AG04450 (cell line): Measurements from ENCODE around the gene GAB3. TPM values are rescaled to one million over a fixed set of nuclear protein-coding genes. Genes with fewer than 3 reads are reported as not detected.

Experiments
- CTCF ChIA-PET: fragments of 300-600, 350-600 bp; formaldehyde crosslinking; extraction: SDS; loops from one replicate; lab custom pipeline; 2022; ENCODE audit warnings: antibody characterized with exemption, inconsistent platforms; lab: Charles Lee
- POLR2A ChIA-PET: fragments of 350-600 bp; formaldehyde crosslinking; extraction: SDS; loops from one replicate; lab custom pipeline; 2021; ENCODE audit warnings: antibody characterized with exemption, inconsistent platforms; lab: Yijun Ruan, JAX
- DNase-seq: peaks from one replicate; pipeline ENCODE4 v3.0.0-alpha.2; 2011; ENCODE audit warnings: low read depth, low spot score
- H3K27ac ChIP-seq: one replicate; pipeline ENCODE4 v1.5.1; 2012; ENCODE audit warnings: low read depth, low read length, control low read depth
- H3K27me3 ChIP-seq: one replicate; pipeline ENCODE4 v1.6.0; 2012; ENCODE audit warnings: low read length; ENCODE audit not compliant: control insufficient read depth, insufficient read depth
- H3K4me3 ChIP-seq: 2 replicates; pipeline ENCODE4 v1.5.1; 2011; ENCODE audit warnings: mild to moderate bottlenecking, low read depth, low read length, control low read depth
- H3K9me3 ChIP-seq: 2 replicates; pipeline ENCODE4 v1.5.1; 2012; ENCODE audit warnings: low read length; ENCODE audit not compliant: control insufficient read depth, insufficient read depth
- polyA plus RNA-seq: library from polyadenylated mRNA; depleted of rRNA; stranded (reverse); fragments of >200 nt; gene quantifications from 2 replicates; pipeline ENCODE4 v1.2.3, GENCODE V29; 2011
- TF ChIP-seq, protein P1 (sequence below): IDR thresholded peaks from 2 replicates; pipeline ENCODE4 v1.5.1; 2011; ENCODE audit warnings: low read depth, low read length, control low read depth, inconsistent platforms

Gene GAB3
- polyA plus RNA-seq, 1 experiment: 2.5 TPM

GRCh38 chrX:154780968-154781367, 30.1 kb upstream of the GAB3 start:
- Histone ChIP-seq H3K27ac (no peak overlapping the region), H3K27me3 (no peaks in the 10 kb centered on the region), H3K4me3 (no peak overlapping the region), H3K9me3 (no peaks in the 10 kb centered on the region)
- ChIA-PET POLR2A (no interaction called here), CTCF (interaction anchor here (0.6 kb wide), 1 partner anchor 17 kb away, joined by 5 read pairs; no protein-coding TSS in a partner anchor)
- TF ChIP-seq, protein P1, sequence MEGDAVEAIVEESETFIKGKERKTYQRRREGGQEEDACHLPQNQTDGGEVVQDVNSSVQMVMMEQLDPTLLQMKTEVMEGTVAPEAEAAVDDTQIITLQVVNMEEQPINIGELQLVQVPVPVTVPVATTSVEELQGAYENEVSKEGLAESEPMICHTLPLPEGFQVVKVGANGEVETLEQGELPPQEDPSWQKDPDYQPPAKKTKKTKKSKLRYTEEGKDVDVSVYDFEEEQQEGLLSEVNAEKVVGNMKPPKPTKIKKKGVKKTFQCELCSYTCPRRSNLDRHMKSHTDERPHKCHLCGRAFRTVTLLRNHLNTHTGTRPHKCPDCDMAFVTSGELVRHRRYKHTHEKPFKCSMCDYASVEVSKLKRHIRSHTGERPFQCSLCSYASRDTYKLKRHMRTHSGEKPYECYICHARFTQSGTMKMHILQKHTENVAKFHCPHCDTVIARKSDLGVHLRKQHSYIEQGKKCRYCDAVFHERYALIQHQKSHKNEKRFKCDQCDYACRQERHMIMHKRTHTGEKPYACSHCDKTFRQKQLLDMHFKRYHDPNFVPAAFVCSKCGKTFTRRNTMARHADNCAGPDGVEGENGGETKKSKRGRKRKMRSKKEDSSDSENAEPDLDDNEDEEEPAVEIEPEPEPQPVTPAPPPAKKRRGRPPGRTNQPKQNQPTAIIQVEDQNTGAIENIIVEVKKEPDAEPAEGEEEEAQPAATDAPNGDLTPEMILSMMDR: no peak
- no peak for DNase-seq

DNA sequence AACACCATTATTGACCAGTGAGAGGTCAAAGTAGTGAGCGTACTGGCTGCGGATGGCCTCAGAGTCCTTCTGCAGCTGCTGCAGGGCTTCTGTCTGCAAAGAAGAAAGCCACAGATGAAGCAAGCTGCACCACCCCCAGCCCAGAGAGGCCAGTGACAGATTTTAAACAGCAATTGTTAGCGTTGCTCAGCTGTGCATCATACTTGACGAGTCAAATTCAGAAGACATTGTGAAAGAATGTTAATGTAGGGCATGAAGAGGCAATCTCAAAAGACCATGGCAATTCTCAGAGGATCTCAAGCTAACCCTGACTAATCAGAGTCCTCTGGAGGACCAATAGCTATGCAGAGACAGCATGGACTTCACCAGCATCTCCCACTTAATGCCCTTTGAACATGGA, 28.4 kb upstream of the GAB3 start:
- Histone ChIP-seq H3K27ac (peak overlapping the region; percentile 57), H3K27me3 (no peaks in the 10 kb centered on the region), H3K4me3 (no peak overlapping the region), H3K9me3 (no peaks in the 10 kb centered on the region)
- DNase-seq: peak; percentile 23
- TF ChIP-seq, protein P1: no peak
- CTCF ChIA-PET: no interaction called here
- POLR2A ChIA-PET: interaction anchor here (1.0 to 1.7 kb wide), 2 partner anchors 17 to 26 kb away, joined by 3 to 7 read pairs; partner anchors contain the start of gene MPP1

GRCh38 chrX:154776753-154777152, 25.9 kb upstream of the GAB3 start:
- CTCF ChIA-PET: no interaction called here
- no peak overlapping the region for H3K4me3 ChIP-seq
- POLR2A ChIA-PET: interaction anchor here (0.9 kb wide), 1 partner anchor 15 kb away, joined by 3 read pairs; no protein-coding TSS in a partner anchor

DNA sequence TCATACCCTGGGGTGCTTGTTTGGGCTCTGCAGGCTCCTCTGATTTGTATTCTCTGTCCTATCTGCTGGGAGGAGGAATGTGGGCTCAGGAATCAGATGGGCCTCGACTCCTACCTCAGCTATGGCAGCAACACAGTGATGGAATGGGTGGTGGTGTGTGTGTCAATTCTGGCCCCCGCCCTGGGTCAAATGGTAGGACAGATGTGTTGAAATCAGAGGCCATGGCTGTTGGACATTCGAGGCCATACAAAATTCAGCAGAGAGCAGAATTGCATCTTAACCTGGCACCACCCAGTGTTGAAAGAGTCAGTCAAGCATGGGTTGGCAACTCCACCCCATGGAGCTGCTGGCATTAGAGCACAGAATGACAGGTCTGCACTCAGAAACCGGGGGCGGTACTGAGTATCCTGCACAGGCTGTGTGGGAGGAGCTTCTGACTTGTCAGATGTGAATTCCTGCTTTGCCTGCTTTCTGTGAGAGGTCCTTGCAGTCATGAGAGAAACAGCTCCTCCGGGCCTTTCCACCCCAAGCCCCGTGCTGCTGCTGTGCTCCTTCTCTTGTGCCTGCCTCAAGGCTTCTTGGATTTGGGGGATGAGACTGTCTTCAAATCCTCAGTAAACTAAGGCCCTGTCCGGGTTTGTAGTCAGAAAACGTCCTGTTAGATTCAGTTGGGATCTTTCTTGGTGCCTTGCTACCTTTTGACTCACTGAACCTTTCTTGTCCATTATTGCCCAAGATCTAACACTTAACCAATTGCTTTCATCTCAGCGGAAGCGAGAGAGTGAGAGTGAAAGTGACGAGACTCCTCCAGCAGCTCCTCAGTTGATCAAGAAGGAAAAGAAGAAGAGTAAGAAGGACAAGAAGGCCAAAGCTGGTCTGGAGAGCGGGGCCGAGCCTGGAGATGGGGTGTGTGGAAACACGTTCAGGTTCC, 24.8 kb upstream of the GAB3 start:
- TF ChIP-seq, protein P1: no peak
- no peak for DNase-seq
- Histone ChIP-seq H3K27ac (no peak overlapping the region), H3K9me3 (no peaks in the 10 kb centered on the region), H3K27me3 (no peaks in the 10 kb centered on the region), H3K4me3 (no peak overlapping the region)
- CTCF ChIA-PET: no interaction called here
- POLR2A ChIA-PET: interaction anchor here (0.9 kb wide), 2 partner anchors 12 to 13 kb away, joined by 3 read pairs; no protein-coding TSS in a partner anchor

More at GRCh38 chrX:154776753-154777152, 25.9 kb upstream of the GAB3 start:
- Histone ChIP-seq H3K27me3 (no peaks in the 10 kb centered on the region), H3K9me3 (no peaks in the 10 kb centered on the region), H3K27ac (no peak overlapping the region)
- no peak for DNase-seq
- TF ChIP-seq, protein P1: no peak

GRCh38 chrX:154774622-154775021, 23.7 kb upstream of the GAB3 start:
- Histone ChIP-seq H3K4me3 (no peak overlapping the region), H3K27ac (no peak overlapping the region), H3K9me3 (no peaks in the 10 kb centered on the region), H3K27me3 (no peaks in the 10 kb centered on the region)
- TF ChIP-seq, protein P1: no peak
- ChIA-PET POLR2A (no interaction called here), CTCF (no interaction called here)
- DNase-seq: no peak
